ENCODE data around the gene LYL1. TPM values are rescaled to one million over a fixed set of nuclear protein-coding genes. Genes with fewer than 3 reads are reported as not detected.

The LYL1 gene
- total RNA-seq, 1 donor from 2014 or later, result 3.3 TPM

- DNase-seq (ENCODE audit: low read depth), result no peak
- Histone ChIP-seq H3K36me3 (ENCODE audit: control insufficient read depth, insufficient read depth, low read length) (peaks cover 2% of the 10 kb centered on the region), H3K27me3 (ENCODE audit: control insufficient read depth, insufficient read depth, low read length) (peaks cover 11% of the 10 kb centered on the region), H3K4me3 (ENCODE audit: low read depth, low read length) (no peak overlapping the region)
- TF ChIP-seq CTCF (IDR thresholded peaks at IDR 0.05; ENCODE audit: insufficient read depth, low read length, poor library complexity, severe bottlenecking), result no peak
Measured at GRCh38 chr19:13072188-13072908, 30.3 kb downstream of the LYL1 start.

DNA sequence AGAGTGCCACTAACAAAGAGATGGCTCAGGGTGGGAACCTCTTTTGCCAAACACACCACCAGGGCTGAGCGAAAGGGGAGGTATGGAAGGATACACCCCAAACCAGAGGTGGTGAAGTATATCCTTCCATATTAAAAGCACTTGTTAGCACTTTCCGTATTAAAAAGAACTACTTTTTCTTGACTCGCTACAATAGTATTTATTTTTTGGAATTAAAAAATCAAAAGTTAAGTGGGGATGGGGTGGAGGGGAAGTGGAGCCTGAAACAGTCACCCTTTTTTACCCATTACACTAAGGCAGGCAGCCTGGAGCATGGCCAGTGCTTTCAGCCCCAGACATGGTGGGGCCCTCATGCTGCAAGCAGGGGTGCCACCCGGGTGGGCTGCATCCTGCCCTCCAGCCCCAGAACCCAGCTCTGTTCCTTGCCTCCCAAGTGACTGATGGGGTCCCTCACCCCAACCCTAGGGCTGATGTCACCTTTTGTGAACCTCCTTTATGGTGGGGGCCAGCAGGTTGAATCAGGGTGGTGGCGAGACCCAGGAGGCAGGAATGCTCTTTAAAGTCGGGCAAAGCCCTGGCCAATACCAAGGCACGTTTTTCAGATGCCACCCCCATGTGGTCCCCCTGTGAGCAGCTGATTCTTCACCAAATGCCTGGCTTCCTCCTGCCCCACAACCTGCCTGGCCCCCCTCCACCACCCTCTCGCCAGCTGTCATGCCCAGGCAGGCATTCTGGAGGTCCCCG is 31.0 kb downstream of the LYL1 start:
- TF ChIP-seq CTCF (IDR thresholded peaks at IDR 0.05; ENCODE audit: insufficient read depth, low read length, poor library complexity, severe bottlenecking), result no peak
- Histone ChIP-seq H3K36me3 (ENCODE audit: control insufficient read depth, insufficient read depth, low read length) (peaks cover 2% of the 10 kb centered on the region), H3K4me3 (ENCODE audit: low read depth, low read length) (no peak overlapping the region), H3K27me3 (ENCODE audit: control insufficient read depth, insufficient read depth, low read length) (peaks cover 11% of the 10 kb centered on the region)
- DNase-seq (ENCODE audit: low read depth), result no peak

GRCh38 chr19:13070425-13071140 is 32.1 kb downstream of the LYL1 start:
- no peak for DNase-seq (ENCODE audit: low read depth)
- peaks cover 11% of the 10 kb centered on the region for H3K27me3 ChIP-seq (ENCODE audit: control insufficient read depth, insufficient read depth, low read length)
- no peak overlapping the region for H3K4me3 ChIP-seq (ENCODE audit: low read depth, low read length)
- H3K36me3 ChIP-seq (ENCODE audit: control insufficient read depth, insufficient read depth, low read length), result peaks cover 2% of the 10 kb centered on the region
- TF ChIP-seq CTCF (IDR thresholded peaks at IDR 0.05; ENCODE audit: insufficient read depth, low read length, poor library complexity, severe bottlenecking), result no peak

GRCh38 chr19:13069415-13070359 is 33.0 kb downstream of the LYL1 start:
- Histone ChIP-seq H3K27me3 (ENCODE audit: control insufficient read depth, insufficient read depth, low read length) (peaks cover 11% of the 10 kb centered on the region), H3K4me3 (ENCODE audit: low read depth, low read length) (no peak overlapping the region), H3K36me3 (ENCODE audit: control insufficient read depth, insufficient read depth, low read length) (no peaks in the 10 kb centered on the region)
- no peak for TF ChIP-seq CTCF (IDR thresholded peaks at IDR 0.05; ENCODE audit: insufficient read depth, low read length, poor library complexity, severe bottlenecking)
- DNase-seq (ENCODE audit: low read depth), result no peak

GRCh38 chr19:13068085-13068846 is 34.4 kb downstream of the LYL1 start:
- no peak for TF ChIP-seq CTCF (IDR thresholded peaks at IDR 0.05; ENCODE audit: insufficient read depth, low read length, poor library complexity, severe bottlenecking)
- no peak for DNase-seq (ENCODE audit: low read depth)
- H3K4me3 ChIP-seq (ENCODE audit: low read depth, low read length), result no peak overlapping the region
- H3K27me3 ChIP-seq (ENCODE audit: control insufficient read depth, insufficient read depth, low read length), result peaks cover 14% of the 10 kb centered on the region
- no peaks in the 10 kb centered on the region for H3K36me3 ChIP-seq (ENCODE audit: control insufficient read depth, insufficient read depth, low read length)

All from kidney epithelial cell (primary cell).